K562 (cell line): ENCODE results near the gene TGFBR3L. TPM values are rescaled to one million over a fixed set of nuclear protein-coding genes. Genes with fewer than 3 reads are reported as not detected.

Source experiments
- HLTF ChIP-seq: fragments of 450-650 bp; IDR thresholded peaks from 2 replicates; pipeline ENCODE4 v1.6.1; 2016
- polyA plus RNA-seq, 8 experiments: library from polyadenylated mRNA; depleted of rRNA in 4 of 8; stranded (reverse) in 5 of 8; unstranded in 3 of 8; fragments of >200 nt; fragmentation: Nextera tagmentation in 2 of 8; fragmentation: Illumina TruSeq in 1 of 8; extraction: Ambion mirVana in 2 of 8; extraction: Trizol in 1 of 8; gene quantifications; 2 replicates each; pipeline versions ENCODE4 v1.2.1 to v1.2.3, GENCODE V29; 2011 to 2014; ENCODE audit warnings: inconsistent platforms in 1 of 8, missing spikeins in 1 of 8
- total RNA-seq, 7 experiments: library from RNA; depleted of rRNA in 6 of 7; stranded (reverse); fragments of >200 nt in 6 of 7; fragmentation: Illumina TruSeq in 2 of 7; extraction: Trizol in 2 of 7; gene quantifications; 2 replicates each; pipeline versions ENCODE4 v1.2.1 to v1.2.3, GENCODE V29; 2011 to 2021; ENCODE audit warnings: low replicate concordance in 1 of 7
- TF ChIP-seq, protein P1 (sequence below): fragments of 450-650 bp; IDR thresholded peaks from 2 replicates; pipeline ENCODE4 v1.6.1; 2016; ENCODE audit warnings: borderline replicate concordance
- TF ChIP-seq, protein P2 (sequence below): fragments of 450-650 bp; IDR thresholded peaks from 2 replicates; pipeline ENCODE4 v1.6.1; 2016

Gene TGFBR3L
- total and polyA plus RNA-seq, 9 of the 15 experiments (the other 6 are each of a cell fraction or from before 2014, with no cell fraction given) = not detected

DNA sequence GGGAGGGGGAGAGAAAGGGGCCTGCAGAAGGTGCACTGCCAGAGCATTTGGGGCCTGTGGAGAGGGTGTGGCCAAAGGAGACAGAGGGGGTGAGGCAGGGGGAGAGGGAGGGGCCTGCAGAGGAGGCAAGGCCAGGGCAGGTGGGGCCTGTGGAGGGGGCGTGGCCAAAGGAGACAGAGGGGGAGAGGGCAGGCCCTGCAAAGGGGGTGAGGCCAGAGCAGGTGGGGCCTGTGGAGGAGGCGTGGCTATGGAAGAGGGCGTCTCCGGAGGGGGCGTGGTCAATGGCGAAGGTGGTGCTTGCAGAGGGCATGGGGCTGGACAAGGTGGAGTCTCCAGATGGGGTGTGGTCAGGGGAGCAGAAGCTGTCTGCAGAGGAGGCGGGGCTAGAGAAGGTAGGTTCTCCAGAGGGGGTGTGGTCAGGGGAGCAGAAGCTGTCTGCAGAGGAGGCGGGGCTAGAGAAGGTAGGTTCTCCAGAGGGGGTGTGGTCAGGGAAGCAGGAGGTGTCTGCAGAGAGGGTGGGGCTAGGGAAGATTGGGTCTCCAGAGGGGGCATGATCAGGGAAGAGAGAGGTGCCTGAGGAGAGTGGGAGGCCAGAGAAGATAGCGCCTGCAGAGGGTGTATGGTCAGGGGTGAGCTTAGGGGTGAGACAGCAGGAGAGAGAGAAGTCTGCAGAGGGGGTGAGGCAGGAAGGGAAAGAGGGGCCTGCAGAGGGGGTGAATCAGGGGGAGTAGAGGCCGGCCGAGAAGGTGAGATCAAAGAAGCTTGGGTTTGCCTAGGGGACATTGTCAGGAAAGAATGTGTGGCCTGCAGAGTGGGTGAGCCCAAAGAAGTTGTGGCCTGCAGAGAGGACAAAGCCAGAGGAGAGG lies 43.8 kb upstream of the TGFBR3L start (continued):
- TF ChIP-seq, protein P1, sequence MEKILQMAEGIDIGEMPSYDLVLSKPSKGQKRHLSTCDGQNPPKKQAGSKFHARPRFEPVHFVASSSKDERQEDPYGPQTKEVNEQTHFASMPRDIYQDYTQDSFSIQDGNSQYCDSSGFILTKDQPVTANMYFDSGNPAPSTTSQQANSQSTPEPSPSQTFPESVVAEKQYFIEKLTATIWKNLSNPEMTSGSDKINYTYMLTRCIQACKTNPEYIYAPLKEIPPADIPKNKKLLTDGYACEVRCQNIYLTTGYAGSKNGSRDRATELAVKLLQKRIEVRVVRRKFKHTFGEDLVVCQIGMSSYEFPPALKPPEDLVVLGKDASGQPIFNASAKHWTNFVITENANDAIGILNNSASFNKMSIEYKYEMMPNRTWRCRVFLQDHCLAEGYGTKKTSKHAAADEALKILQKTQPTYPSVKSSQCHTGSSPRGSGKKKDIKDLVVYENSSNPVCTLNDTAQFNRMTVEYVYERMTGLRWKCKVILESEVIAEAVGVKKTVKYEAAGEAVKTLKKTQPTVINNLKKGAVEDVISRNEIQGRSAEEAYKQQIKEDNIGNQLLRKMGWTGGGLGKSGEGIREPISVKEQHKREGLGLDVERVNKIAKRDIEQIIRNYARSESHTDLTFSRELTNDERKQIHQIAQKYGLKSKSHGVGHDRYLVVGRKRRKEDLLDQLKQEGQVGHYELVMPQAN = peak; percentile 48
- peak; percentile 36; the same call in 1 of the 2 replicates for TF ChIP-seq HLTF
- TF ChIP-seq, protein P2, sequence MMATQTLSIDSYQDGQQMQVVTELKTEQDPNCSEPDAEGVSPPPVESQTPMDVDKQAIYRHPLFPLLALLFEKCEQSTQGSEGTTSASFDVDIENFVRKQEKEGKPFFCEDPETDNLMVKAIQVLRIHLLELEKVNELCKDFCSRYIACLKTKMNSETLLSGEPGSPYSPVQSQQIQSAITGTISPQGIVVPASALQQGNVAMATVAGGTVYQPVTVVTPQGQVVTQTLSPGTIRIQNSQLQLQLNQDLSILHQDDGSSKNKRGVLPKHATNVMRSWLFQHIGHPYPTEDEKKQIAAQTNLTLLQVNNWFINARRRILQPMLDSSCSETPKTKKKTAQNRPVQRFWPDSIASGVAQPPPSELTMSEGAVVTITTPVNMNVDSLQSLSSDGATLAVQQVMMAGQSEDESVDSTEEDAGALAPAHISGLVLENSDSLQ = peak; percentile 69
- TF ChIP-seq, all 486 proteins: peak for 31
